Measurements from ENCODE around the gene ATP4B.

Gene ATP4B

GRCh38 chr13:113656003-113656588, 1.9 kb downstream of the ATP4B start:
- Histone ChIP-seq H3K27me3 (ENCODE audit: insufficient read depth, low read length, poor library complexity, severe bottlenecking) (no peaks in the 10 kb centered on the region), H4K20me1 (ENCODE audit: insufficient read depth, low read length, poor library complexity, severe bottlenecking) (no peaks in the 10 kb centered on the region), H2AFZ (ENCODE audit: low read length) (no peak overlapping the region), H3K9me2 (replicated peaks; ENCODE audit: low read depth, low read length) (no peaks in the 10 kb centered on the region), H3K9ac (ENCODE audit: low read depth, low read length, poor library complexity, severe bottlenecking) (no peak overlapping the region), H3K36me3 (ENCODE audit: insufficient read depth, low read length) (no peaks in the 10 kb centered on the region), H3F3A (ENCODE audit: low read depth) (no peaks in the 10 kb centered on the region), H3K4me3 (ENCODE audit: low read length, poor library complexity, severe bottlenecking) (no peak overlapping the region), H3K4me2 (ENCODE audit: low read depth, low read length, poor library complexity, severe bottlenecking) (no peak overlapping the region), H3K79me2 (ENCODE audit: insufficient read depth, low read length) (no peaks in the 10 kb centered on the region), H3K9me3 (ENCODE audit: insufficient read depth, low read depth, low read length) (no peaks in the 10 kb centered on the region), H3K4me1 (ENCODE audit: insufficient read depth, low read length, poor library complexity, severe bottlenecking) (no peaks in the 10 kb centered on the region)
- TF ChIP-seq EZH2phosphoT487 (IDR thresholded peaks at IDR 0.05; ENCODE audit: borderline replicate concordance), result no peak
- no peak for TF ChIP-seq CTCF (conservative IDR thresholded peaks at IDR 0.05; ENCODE audit: low read length)

GRCh38 chr13:113655346-113656002, 2.5 kb downstream of the ATP4B start:
- Histone ChIP-seq H4K20me1 (ENCODE audit: insufficient read depth, low read length, poor library complexity, severe bottlenecking) (no peaks in the 10 kb centered on the region), H3K4me3 (ENCODE audit: low read length, poor library complexity, severe bottlenecking) (no peak overlapping the region)
- TF ChIP-seq CTCF (conservative IDR thresholded peaks at IDR 0.05; ENCODE audit: low read length) (no peak), EZH2phosphoT487 (IDR thresholded peaks at IDR 0.05; ENCODE audit: borderline replicate concordance) (no peak)

DNA sequence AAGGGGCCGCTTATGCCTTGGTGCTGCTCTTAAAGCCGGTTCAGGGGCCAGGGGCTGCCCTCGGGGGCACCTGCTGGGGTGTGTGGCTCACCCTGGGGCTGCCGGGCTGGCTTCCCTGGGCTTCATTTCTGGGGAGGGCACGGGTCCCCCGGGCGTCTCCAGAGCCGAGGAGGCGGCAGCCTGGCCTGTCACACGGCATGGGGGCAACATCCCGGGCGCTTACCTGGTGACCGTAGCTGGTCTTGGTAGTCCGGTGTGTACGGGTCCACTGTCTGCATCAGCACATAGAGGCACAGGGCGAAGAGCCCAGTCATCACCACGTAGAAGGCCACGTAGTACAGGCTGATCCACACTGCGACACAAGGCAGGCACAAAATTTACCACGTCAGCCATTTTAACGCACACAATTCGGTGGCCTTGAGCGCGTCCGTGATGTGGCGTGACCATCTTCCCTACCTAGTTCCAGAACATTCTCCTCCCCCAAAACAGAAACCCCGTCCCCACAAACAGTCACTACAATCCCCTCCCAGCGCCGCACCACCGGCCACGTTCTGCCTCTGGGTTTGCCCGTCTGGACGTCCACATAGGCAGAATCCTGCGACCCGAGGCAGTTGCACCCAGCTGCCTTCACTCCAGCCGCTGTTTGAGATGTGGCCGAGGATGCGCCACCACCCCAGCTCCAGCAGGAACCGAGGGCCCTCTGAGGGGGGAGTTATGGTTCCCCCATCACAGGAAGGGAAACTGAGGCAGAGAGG, 3.2 kb downstream of the ATP4B start:
- H3K4me3 ChIP-seq (ENCODE audit: low read length, poor library complexity, severe bottlenecking), result no peak overlapping the region
- H3K36me3 ChIP-seq (ENCODE audit: insufficient read depth, low read length), result no peaks in the 10 kb centered on the region
- H3K9me3 ChIP-seq (ENCODE audit: insufficient read depth, low read depth, low read length), result no peaks in the 10 kb centered on the region
- no peaks in the 10 kb centered on the region for H3K9me2 ChIP-seq (replicated peaks; ENCODE audit: low read depth, low read length)
- no peaks in the 10 kb centered on the region for H3K27me3 ChIP-seq (ENCODE audit: insufficient read depth, low read length, poor library complexity, severe bottlenecking)
- TF ChIP-seq CTCF (conservative IDR thresholded peaks at IDR 0.05; ENCODE audit: low read length) (no peak), EZH2phosphoT487 (IDR thresholded peaks at IDR 0.05; ENCODE audit: borderline replicate concordance) (no peak)
- H2AFZ ChIP-seq (ENCODE audit: low read length), result no peak overlapping the region
- H3K9ac ChIP-seq (ENCODE audit: low read depth, low read length, poor library complexity, severe bottlenecking), result no peak overlapping the region
- no peaks in the 10 kb centered on the region for H4K20me1 ChIP-seq (ENCODE audit: insufficient read depth, low read length, poor library complexity, severe bottlenecking)
- no peak overlapping the region for H3K4me2 ChIP-seq (ENCODE audit: low read depth, low read length, poor library complexity, severe bottlenecking)
- no peaks in the 10 kb centered on the region for H3K79me2 ChIP-seq (ENCODE audit: insufficient read depth, low read length)
- H3F3A ChIP-seq (ENCODE audit: low read depth), result no peaks in the 10 kb centered on the region
- no peaks in the 10 kb centered on the region for H3K4me1 ChIP-seq (ENCODE audit: insufficient read depth, low read length, poor library complexity, severe bottlenecking)

More at GRCh38 chr13:113655346-113656002, 2.5 kb downstream of the ATP4B start:
- no peaks in the 10 kb centered on the region for H3F3A ChIP-seq (ENCODE audit: low read depth)
- no peaks in the 10 kb centered on the region for H3K27me3 ChIP-seq (ENCODE audit: insufficient read depth, low read length, poor library complexity, severe bottlenecking)
- no peaks in the 10 kb centered on the region for H3K9me3 ChIP-seq (ENCODE audit: insufficient read depth, low read depth, low read length)
- no peaks in the 10 kb centered on the region for H3K79me2 ChIP-seq (ENCODE audit: insufficient read depth, low read length)
- H3K9ac ChIP-seq (ENCODE audit: low read depth, low read length, poor library complexity, severe bottlenecking), result no peak overlapping the region
- no peaks in the 10 kb centered on the region for H3K9me2 ChIP-seq (replicated peaks; ENCODE audit: low read depth, low read length)
- no peaks in the 10 kb centered on the region for H3K4me1 ChIP-seq (ENCODE audit: insufficient read depth, low read length, poor library complexity, severe bottlenecking)
- H3K36me3 ChIP-seq (ENCODE audit: insufficient read depth, low read length), result no peaks in the 10 kb centered on the region
- no peak overlapping the region for H2AFZ ChIP-seq (ENCODE audit: low read length)
- H3K4me2 ChIP-seq (ENCODE audit: low read depth, low read length, poor library complexity, severe bottlenecking), result no peak overlapping the region
